Stimulated activated CD4-positive, alpha-beta T cell treated with anti-CD3 and anti-CD28 coated beads, Interleukin-4, amount 100 ng/mL, for 24 hours (primary cell): ENCODE results near the gene KDELR1.

Experiments used
- DNase-seq: peaks from one replicate; pipeline ENCODE4 v3.0.0-alpha.2; 2020

Gene KDELR1

DNA sequence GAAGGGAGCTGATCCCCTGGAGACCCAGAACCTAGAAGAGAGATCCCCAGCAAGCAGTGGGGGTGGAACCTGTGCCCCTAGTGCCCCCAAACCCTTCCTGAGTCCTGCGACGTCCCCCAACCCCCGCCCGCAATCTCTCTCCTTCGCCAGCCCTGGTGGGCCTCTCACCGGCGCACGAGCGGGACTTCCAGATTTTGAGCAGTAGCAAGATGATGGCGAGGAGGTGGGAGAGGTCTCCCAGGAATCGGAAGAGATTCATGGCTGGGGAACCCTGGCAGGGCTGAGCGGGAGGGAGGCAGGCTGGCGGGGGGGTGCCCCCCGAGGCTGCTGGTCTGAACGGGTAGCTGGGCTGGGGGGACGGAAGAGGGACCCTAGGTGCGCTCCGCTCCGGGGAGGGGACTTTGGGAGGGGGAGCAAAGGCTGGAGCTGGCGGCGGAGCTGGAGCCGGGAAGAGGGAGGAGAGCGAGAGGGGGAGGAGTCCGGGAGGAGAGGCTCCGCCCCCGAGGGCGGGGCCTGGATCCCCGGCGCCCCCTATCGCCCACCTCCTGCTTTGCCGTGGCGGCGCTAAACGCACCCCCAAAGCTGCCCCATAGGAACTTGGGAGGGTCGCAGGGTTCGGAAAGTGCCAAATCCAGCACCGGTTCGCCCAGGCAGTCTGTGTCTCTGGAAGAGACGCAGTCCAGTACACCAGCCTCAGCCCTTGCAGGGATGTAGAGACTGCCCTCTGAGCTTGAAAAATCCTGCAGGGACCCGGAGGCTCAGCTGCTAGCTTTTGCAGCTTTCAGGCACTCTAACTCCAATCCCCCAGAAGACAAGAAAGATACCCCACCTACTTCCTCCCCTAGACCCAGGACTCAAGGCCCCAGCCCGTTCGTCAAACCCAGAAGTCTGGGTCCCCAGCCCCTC lies at the start of gene KDELR1:
Gene KDELR1 (minus strand): TSS at position 452 of the 906 bp plus-strand sequence. CDS start 193 bp downstream, at position 259.
- peak; percentile 73 for DNase-seq

DNA sequence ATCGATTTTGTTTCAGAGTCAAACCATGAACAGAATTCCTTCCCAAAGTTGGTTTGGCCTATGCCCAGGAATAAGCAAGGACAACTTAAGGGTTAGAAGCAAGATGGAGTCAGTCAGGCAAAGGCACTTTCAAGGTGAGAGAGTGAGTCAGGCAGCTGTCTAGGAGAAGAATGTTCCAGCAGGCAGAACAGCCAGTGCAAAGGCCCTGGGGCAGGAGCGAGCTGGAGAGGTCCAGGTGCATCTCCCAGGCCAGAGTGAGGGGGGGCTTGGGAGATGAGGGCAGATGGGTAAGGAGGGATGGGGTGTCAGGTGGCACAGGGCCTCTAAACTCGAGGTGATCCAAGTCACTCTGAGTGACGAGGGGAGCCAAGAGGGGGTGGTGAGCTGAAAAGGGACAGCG lies 45.2 kb upstream of the KDELR1 start:
- DNase-seq, result no peak

DNA sequence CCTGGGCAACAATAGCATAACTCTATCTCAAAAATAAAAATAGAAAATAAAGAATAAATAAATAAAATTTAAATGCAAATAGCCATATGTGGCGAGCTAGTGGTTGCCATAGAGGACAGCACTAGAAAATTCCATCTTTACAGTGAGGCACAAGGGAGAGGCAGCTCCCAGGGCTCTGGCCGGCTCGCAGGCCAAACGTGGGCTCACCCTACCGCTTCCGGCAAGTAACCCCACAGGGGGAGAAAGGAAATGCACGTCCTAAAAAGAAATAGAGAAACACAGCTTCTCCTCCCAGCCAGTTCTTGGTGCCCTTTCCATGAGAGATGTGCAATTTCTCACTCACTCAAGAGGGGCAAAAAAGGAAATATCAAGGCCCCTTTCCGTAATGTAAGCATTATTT lies 42.0 kb upstream of the KDELR1 start:
- no peak for DNase-seq

DNA sequence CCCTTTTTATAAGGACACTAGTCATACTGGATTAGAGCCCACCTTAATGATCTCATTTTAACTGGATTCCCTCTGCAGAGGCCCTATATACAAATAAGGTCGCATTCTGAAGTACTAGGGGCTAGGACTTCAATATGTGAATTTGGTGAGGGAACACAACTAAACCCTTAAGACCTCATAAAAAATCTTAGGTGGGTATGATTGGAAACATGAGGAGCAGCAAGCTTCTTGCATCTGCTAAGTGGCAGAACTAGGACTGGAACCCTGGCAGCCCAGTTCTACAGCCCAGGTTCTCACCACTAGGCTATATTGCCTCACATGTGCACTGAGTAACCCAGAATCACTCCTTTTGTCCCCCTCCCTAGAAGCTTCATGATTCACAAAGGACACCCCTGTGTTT lies 37.3 kb upstream of the KDELR1 start:
- no peak for DNase-seq

DNA sequence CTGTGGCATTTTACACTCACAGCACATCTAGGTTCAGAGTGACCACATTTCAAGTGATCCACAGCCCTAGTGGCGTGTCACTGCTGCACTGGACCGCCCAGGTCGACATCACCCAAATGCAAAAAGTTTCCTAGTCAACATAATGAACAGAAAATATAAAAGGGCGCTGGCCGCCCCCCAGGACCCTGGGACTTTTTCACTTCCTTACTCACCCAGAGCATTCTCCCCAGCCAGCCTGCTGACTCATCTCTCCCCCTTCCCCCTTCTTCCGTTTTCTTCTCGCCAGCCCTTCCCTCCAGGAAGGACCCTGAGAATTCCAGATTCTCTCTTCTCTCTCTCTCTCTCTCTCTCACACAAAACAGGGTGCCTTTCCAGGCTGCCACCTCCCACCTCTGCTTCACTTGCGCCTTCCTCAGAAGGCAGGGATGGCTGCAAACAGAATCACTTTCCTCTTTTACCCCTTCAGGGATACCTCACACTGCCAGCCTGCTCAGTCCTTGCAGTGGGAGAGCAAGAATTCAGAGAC lies 33.4 kb upstream of the KDELR1 start:
- no peak for DNase-seq

DNA sequence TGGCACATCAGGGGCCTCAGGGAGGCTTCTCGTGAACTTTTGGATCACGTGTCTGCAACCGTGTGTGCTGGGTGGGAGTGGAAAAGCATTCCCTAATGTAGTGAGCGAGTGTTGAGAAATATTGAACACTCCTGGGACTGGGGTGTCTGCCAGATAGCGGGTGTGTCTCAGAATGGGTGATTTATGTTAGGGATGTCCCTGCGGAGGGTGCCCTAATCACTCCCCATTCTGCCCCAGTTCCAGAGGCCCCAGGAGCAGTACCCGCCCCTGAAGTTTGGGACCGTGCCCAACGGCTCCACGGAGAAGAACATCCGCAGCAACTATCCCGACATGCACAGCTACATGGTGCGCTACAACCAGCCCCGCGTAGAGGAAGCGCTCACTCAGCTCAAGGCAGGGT lies 30.2 kb upstream of the KDELR1 start:
- no peak for DNase-seq

DNA sequence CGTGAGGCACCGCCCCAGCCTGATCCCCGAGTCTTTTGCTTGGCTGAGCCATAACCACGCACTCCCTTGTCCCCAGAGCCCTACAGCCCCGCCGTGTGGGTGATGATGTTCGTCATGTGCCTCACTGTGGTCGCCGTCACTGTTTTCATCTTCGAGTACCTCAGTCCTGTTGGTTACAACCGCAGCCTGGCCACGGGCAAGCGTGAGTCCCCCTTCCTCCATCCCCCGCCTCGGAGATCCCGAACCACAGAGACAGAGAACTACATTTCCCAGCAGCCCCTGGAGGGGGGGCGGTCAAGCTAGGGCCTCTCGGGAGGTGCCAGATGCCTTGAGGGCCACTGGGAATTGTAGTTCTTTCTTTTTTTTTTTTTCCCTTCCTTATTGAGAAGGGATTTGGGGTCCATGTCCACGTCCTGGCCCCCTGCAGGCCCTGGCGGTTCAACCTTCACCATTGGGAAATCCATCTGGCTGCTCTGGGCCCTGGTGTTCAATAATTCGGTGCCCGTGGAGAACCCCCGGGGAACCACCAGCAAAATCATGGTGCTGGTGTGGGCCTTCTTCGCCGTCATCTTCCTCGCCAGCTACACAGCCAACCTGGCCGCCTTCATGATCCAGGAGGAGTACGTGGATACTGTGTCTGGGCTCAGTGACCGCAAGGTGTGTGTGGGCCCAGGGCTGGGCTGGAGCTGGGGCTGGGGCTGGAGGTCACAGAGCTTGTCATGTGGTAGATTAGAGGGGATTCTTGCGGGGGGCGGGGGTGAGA lies 28.0 kb upstream of the KDELR1 start:
- DNase-seq, result peak; percentile 73

DNA sequence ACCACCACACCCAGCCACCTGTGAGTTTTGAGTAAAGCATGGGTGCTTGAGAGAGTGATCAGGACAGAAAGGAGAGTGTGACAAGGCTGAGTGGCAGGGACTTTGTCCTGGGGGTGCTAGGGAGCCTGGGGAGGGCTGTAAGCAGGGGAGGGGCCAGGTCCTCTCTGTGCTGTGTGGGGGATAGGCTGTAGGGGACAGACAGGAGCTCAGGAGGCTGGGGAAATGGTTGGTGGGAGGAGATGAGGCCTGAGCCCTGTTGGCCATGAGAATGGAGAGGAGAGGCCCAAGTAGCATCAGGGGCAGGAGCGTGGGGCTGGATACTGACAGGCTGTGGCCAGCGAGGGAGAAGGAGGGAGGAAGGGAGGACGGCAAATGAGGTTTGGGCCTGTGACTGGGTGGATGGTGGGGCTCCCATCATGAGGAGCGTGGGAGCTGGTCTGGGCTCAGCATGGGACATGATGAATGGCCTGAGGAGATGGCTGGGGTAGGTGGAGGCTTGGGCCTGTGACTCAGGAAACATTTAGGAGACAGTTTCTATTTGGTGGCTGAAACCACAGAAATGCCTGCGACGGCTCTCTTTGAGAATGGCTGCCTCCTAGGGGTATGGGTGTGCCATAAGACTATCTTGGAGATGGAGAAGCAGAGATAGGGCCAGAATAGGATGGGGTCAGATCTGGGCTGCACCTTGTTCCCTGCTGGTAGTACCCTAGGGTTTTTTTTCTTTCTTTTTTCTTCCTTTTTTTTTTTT lies 27.1 kb upstream of the KDELR1 start:
- no peak for DNase-seq

DNA sequence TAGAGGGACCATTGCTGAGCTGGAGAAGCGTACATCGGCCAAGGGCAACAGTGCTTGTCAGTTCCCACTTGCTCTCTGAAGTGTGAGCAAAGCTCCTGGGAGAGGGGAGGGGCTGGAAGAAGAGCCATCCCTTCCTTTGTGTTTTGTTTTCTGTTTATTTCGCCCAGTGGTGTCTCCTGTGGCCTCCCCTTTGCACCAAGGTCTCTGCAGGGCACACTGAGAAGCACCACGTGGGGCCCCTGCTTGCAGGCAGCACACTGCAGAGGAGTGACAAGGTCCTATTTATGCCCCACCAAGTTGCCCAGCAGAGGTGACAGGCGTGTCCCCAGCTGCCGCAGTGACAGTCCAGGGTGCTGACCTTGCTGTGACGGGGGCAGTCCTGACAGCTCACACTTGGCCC lies 26.1 kb upstream of the KDELR1 start:
- no peak for DNase-seq

DNA sequence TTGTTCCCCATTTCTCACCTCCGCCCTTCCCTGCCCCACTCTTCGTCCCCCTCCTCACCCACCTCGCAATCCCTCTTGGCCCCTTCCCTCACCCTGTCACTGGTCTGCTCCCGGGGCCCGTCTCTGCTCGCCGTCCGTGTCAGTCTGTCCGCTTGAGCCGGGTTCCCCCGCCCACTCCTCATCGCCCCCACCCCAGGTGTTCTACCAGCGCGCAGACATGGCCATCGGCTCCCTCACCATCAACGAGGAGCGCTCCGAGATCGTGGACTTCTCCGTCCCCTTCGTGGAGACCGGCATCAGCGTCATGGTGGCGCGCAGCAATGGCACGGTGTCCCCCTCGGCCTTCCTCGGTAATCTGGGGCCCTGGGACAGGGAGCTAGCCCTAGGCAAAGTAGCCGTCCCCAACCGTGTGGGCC lies 24.5 kb upstream of the KDELR1 start:
- no peak for DNase-seq

DNA sequence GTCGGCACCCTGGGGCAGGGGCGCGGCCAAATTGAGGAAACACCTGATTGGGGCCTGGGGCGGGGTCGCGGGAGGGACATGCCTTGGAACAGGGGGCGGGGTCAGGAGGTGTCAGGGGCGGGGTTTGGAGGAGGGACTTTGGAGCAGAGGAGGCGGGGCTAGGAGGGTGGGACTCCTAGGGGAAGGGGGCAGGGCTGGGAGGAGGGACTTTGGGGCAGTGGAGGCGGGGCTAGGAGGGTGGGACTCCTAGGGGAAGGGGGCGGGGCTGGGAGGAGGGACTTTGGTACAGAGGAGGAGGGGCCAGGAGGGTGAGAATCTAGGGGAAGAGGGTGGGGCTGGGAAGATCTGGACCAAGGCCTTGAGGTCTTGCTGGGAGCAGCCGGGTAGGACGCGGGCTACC lies 24.0 kb upstream of the KDELR1 start:
- DNase-seq, result peak; percentile 69

DNA sequence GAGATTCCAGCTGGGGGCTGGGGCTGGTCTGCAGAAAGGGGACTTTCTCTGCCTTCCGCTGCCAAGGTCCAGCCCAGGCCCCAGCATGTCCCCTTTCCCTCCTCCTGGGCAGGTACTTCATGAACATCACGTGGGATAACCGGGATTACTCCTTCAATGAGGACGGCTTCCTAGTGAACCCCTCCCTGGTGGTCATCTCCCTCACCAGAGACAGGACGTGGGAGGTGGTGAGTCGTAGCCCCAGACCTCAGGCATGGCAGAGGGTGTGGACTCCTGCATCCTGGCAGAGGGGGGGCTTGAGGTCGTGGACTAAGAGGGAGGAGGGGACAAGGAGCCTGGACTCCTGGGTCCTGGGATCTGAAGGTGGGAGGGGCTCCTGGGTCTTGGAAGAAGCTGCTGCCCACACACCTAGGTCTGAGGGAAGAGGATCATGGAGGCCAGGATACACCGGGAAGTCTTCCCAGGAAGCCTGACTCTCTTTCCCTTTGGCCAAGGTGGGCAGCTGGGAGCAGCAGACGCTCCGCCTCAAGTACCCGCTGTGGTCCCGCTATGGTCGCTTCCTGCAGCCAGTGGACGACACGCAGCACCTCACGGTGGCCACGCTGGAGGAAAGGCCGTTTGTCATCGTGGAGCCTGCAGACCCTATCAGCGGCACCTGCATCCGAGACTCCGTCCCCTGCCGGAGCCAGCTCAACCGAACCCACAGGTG lies 22.7 kb upstream of the KDELR1 start:
- DNase-seq, result no peak

DNA sequence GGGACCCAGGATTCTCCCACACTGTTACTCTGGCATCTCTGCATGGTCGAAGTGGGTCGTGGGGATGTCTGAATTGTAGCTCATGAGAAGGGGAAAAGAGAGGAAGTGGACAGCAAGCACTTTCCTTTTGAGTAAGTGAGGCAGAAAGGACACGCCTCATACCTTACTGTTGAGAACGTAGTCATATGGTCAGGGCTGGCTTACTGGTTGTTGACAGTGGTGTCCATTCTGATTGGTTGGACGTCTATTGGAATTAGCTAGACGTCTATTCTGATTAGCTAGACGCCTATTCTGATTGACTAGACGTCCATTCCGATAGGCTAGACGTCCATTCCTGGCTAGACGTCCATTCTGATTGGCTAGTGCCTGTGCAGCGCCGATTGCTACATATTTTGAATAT lies 14.5 kb upstream of the KDELR1 start:
- DNase-seq, result no peak

DNA sequence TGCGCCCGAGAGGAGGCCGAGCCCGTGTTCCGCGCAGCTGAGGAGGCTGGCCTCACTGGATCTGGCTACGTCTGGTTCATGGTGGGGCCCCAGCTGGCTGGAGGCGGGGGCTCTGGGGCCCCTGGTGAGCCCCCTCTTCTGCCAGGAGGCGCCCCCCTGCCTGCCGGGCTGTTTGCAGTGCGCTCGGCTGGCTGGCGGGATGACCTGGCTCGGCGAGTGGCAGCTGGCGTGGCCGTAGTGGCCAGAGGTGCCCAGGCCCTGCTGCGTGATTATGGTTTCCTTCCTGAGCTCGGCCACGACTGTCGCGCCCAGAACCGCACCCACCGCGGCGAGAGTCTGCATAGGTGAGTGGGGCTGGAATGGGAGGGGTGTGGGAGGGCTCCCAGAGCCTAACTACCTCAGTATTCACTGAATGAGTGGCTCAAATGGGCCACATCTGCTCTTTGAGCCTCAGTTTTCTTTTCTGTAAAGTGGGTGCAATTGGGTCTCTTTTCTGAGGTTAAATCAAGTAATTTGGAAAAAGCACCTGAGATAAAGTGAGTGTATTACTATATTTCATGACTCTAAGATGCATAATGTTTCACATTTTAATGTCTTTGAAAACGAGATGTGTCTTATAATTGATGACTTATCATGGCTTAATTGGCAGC lies 13.8 kb upstream of the KDELR1 start:
- DNase-seq, result no peak

DNA sequence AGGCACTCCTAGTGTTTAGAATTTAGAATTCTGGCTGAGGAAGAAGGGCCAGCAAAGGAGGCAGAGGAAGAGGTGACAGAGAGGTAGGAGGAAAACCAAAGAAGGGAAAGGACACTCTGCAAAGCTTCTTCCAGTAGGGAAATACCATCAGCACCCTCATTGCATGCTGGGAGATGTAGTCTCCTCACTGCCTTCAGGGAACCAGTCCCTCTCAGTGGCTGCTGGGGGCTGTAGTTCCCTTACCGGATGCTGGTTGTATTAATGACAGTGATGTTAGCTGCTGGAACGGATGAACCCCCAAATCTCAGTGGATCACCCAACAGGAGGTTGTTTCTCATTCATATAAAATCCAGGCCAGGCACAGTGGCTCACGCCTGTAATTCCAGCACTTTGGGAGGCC lies 12.3 kb upstream of the KDELR1 start:
- DNase-seq, result peak; percentile 45

DNA sequence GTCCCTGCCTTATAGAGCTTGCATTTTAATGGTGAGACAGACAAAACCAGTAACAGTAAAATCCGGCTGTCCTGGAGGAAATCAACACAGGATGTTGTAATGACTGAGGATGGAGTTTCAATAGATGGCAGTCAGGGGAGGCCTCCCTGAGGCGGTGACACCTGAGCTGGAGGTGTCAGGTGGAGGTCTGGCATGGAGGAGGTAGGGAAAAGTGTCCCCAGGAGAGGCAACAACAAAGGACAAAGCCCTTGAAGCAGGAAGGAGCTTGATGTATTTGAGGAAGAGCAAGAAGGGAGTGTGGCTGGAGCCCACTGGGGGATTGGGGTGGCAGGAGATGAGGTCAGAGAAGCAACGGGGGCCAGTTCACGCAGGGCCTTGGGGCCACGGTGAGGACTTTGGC lies 9.9 kb upstream of the KDELR1 start:
- DNase-seq, result no peak

DNA sequence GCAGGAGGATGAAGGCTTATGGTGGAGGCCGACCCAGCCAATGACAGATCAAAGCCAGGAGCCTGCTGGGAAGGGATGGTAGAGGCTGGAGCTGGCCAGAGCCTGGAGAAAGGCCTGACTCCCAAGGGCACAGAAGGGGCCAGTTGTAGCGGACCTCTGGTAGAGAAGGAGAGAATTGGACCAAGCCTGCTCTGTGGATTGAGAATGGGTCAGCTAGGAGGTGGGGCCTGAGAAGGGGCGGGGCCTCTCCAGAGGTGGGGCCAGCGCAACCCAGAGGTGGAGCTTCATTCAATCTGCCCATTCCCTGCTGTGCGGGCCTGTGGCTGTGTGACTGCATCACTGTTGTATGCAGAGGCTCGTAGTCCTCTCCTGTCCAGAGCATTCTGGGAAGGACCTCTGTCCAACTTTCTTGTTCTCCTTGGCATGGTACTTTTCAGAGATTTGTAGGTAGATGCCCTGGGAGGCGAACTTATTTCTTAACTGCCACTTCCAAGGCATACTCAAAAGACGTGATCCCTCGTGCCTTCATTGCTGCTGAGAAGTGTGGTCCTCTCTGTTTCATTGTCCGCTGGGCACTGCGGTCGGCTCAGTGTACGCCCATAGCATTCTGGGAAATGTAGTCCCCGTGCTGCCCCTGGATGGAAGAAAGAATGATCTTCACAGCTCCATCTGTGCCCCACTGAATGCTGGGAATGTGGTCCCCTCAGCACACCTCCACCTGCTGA lies 8.8 kb upstream of the KDELR1 start:
- DNase-seq, result no peak

DNA sequence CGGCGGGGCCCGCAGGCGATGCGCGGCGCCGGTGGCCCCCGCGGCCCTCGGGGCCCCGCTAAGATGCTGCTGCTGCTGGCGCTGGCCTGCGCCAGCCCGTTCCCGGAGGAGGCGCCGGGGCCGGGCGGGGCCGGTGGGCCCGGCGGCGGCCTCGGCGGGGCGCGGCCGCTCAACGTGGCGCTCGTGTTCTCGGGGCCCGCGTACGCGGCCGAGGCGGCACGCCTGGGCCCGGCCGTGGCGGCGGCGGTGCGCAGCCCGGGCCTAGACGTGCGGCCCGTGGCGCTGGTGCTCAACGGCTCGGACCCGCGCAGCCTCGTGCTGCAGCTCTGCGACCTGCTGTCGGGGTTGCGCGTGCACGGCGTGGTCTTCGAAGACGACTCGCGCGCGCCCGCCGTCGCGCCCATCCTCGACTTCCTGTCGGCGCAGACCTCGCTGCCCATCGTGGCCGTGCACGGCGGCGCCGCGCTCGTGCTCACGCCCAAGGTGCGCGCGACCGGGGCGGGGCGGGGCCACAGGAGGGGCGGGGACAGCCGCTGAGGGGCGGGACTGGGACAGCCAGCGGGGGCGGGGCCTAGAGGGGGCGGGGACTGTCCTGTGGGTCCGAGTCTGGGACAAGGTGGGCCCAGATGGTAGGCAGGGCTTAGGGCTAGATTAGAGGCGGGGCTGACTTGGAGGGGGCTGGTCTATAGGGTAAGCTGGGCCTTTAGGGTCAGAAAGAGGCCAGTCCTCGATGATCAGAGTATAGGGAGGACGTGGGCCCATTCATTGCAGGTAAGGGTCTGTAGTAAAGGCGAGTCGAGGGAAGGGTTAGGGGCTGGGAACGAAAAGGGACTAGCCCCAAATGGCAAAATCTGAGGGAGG lies 7.3 kb upstream of the KDELR1 start:
- DNase-seq, result peak; percentile 80

DNA sequence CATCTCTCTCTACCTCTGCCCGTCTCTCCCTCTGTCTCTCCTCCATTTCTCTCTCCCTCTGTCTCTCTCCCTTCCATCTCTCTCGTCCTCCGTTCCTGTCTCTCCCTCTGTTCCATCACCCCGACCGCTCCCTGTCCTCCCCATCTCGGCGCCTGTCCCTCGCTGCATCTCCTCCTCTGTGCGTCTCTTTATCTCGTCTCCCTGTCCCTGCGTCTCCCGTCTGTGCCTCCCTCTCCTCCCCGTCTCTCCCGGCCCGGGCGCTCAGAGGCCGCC lies 6.7 kb upstream of the KDELR1 start:
- DNase-seq, result no peak

DNA sequence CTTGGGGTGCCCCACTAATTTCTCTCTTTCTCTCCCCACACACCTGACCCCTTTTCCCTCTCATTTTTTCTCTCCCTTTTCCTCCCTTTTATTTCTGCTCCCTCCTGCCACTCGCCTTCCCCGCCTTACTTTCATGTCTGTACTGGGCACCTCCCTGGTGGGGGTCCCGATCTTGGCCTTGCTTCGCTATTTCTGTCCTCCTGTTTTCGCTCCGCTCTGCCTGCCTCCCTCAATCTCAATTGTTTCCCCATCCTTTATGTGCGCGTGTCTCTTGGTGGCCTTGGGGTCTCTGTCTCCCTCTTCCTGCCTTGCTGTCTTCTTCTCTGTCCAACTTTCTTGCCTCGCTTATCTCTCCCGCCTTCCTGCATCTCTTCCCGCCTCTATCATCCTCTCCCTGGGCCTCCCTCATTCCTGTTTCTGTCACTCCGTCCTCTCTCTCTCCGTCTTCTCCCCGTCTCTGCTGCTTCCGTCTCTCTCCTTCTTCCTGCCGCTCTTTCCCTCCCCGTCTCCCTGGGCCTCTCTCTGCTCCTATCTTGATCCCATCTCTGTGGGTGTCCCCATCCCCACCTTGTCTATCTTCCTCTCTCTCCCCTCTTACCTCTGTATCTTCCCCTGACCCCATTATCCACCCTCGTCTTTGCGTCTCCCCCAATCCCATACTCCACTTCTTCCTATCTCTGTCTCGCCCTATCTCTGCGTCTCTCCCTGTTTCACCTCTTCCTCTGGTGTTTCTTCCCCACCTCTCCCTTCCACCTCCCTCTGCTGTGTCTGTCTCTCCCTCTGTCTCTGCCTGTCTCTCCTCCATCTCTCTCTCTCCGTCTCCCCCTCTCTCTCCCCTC lies 6.1 kb upstream of the KDELR1 start:
- no peak for DNase-seq
